Large intestine (tissue), 12 donors: Measurements from ENCODE around the gene FGD2. TPM values are rescaled to one million over a fixed set of nuclear protein-coding genes. Genes with fewer than 3 reads are reported as not detected.

ENCODE experiments used
- DNase-seq, 2 donors: peaks; one replicate each; pipeline versions ENCODE4 v3.0.0 to v3.0.0-alpha.2; 2013
- H3K27ac ChIP-seq: one replicate; pipeline ENCODE4 v1.5.1; 2013; ENCODE audit warnings: low read length
- H3K27me3 ChIP-seq: 2 replicates; pipeline ENCODE4 v1.6.1; 2013; ENCODE audit warnings: low read length; ENCODE audit not compliant: control insufficient read depth, insufficient read depth
- H3K36me3 ChIP-seq: 2 replicates; pipeline ENCODE4 v1.6.1; 2013; ENCODE audit warnings: low read length; ENCODE audit not compliant: control insufficient read depth, insufficient read depth
- H3K4me1 ChIP-seq: one replicate; pipeline ENCODE4 v1.6.1; 2013; ENCODE audit warnings: low read length; ENCODE audit not compliant: control insufficient read depth, insufficient read depth
- H3K4me3 ChIP-seq: one replicate; pipeline ENCODE4 v1.5.1; 2013; ENCODE audit warnings: low read length
- H3K9me3 ChIP-seq: one replicate; pipeline ENCODE4 v1.6.1; 2013; ENCODE audit warnings: mild to moderate bottlenecking, low read depth, low read length, moderate library complexity; ENCODE audit not compliant: control insufficient read depth
- WGBS: methylation state at CpG from one replicate; pipeline ENCODE4 v1.1.5; 2013; ENCODE audit warnings: low lambda C conversion rate; ENCODE audit not compliant: insufficient coverage; 5-methylcytosine and 5-hydroxymethylcytosine counted together
- long read RNA-seq, 11 donors: transcript quantifications; one replicate each; lab custom pipeline, GENCODE V29; 2026
- polyA plus RNA-seq: library from polyadenylated mRNA; unstranded; fragments of 120-200 nt; gene quantifications from one replicate; pipeline ENCODE4 v1.2.1, GENCODE V29; 2013

FGD2 gene
- polyA plus RNA-seq, result 15.5 TPM
- long read RNA-seq, donor 1, partial matches to known transcripts, result 0 of 1 reads
- long read RNA-seq, donor 1, other reads (novel, unspliced or antisense), result 0 of 1 reads
- long read RNA-seq, donor 2, result 0 reads
- long read RNA-seq, donor 3, partial matches to known transcripts, result 0 of 4 reads
- long read RNA-seq, donor 3, other reads (novel, unspliced or antisense), result 0 of 4 reads
- long read RNA-seq, donor 4, result 0 reads
- long read RNA-seq, donor 5, result 0 reads
- long read RNA-seq, donor 6, partial matches to known transcripts, result 0 of 1 reads
- long read RNA-seq, donor 6, other reads (novel, unspliced or antisense), result 0 of 1 reads
- long read RNA-seq, donor 7, result 0 reads
- long read RNA-seq, donor 8, partial matches to known transcripts, result 0 of 2 reads
- long read RNA-seq, donor 8, other reads (novel, unspliced or antisense), result 0 of 2 reads
- long read RNA-seq, donor 9, partial matches to known transcripts, result 10 of 12 reads
- long read RNA-seq, donor 9, other reads (novel, unspliced or antisense), result 0 of 12 reads
- long read RNA-seq, donor 10, result 0 reads
- long read RNA-seq, donor 11, result 0 reads

DNA sequence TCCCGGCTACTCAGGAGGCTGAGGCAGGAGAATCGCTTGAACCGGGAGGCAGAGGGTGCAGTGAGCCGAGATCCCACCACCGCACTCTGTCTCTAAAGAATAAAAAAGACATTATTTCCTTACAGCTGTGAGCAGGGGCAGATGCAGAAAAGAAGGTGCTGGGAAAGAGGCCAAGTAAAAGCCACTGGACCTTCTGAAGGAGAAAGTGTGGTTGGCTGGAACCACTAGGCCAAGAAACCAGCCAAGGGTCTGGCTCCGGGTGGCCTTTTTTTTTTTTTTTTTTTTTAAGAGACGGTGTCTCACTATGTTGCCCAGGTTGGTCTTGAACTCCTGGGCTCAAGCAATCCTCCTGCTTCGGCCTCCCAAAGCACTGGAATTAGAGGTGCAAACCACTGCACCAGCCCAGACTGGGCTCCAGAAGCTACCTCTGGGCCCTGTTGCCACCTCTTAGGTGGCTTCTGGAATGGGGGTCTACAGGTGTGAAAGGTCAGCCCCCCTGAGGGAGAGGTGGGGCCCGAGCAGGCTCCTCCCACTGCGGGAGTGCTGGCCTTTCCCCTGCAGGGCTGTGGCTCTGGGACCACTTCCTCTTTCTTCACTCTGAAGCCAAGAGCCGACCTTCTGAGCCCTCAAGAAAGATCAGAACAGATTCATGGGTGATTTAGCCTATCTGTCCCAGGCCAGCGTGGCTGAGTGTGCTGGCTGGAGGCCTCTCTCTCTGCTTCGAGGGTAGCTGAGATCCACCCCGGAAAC lies at the start of gene FGD2:
FGD2 (plus strand) TSS at position 595 of the 750 bp plus-strand sequence. CDS start 163 bp downstream, outside the sequence.
- H3K36me3 ChIP-seq, result no peaks in the 10 kb centered on the region
- H3K27ac ChIP-seq, result no peak within 1 kb of the TSS
- no peaks in the 10 kb centered on the region for H3K9me3 ChIP-seq
- H3K4me1 ChIP-seq, result no peaks in the 10 kb centered on the region
- H3K4me3 ChIP-seq, result peak within 1 kb of the TSS; percentile 30
- no peak for DNase-seq
- WGBS, result no CpG with 5 or more reads among the region's 14 CpGs
- H3K27me3 ChIP-seq, result no peaks in the 10 kb centered on the region

DNA sequence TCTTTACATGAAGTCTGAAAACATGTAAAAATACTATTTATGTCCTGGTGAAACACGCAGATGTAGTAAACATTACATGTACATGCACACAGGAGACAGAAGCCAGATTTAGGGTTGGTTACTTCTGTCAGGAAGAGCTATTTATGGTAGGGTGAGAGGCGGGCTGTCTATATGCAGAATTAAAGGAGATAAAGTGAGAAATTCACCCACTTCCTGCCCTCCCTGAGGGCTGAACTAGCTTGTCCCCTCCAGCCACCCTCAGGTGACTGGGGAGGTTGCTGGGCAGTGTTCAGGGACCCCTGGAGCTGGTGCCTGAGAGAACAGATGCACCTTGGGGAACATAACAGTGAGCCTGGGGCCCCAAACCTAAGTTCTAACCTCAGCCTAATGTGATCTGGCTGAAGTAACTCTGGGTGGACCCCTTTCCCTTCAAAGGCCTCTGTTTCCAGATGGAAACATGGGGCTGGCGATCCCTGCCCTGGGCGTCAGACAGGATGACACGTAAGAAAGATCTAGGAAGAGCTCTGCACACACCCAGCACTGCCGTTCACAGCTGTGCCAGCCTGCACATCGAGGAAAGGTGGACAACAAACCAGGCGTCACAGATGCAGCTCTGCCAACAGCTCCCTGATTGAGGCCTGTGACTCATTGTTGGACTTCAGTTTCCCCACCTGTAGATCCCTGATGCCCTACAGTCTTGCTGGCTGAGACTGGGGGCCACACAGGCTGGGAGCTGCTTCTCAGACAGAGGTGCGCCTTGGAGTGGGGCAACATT lies 49.6 kb upstream of the FGD2 start:
- WGBS, result 60% methylated on average over 1 of the region's 9 CpGs
- no peak for DNase-seq
- H3K36me3 ChIP-seq, result no peaks in the 10 kb centered on the region
- no peaks in the 10 kb centered on the region for H3K27me3 ChIP-seq
- no peaks in the 10 kb centered on the region for H3K4me1 ChIP-seq
- no peak overlapping the region for H3K27ac ChIP-seq
- H3K9me3 ChIP-seq, result no peaks in the 10 kb centered on the region
- H3K4me3 ChIP-seq, result no peak overlapping the region

DNA sequence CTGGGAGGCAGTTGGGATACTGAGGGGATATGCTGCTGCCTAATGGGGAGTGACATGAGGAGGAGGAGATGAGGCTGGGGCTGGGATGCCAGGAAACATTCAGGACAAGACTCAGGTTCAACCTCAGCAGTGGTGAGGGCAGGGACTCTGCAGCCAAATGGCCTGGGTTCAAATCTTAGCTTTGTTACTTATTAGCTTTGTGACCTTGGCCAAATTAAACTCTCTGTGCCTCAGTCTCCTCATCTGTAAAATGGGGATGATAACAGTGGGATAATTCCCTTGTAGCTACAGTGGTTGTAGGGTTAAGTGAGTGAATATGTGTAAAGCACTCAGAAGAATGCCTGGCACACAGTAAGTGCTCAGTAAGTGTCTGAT lies 49.0 kb upstream of the FGD2 start:
- H3K36me3 ChIP-seq, result no peaks in the 10 kb centered on the region
- no peaks in the 10 kb centered on the region for H3K4me1 ChIP-seq
- peaks cover under 1% of the 10 kb centered on the region for H3K27me3 ChIP-seq
- no peak for DNase-seq
- no peak overlapping the region for H3K4me3 ChIP-seq
- H3K27ac ChIP-seq, result no peak overlapping the region
- H3K9me3 ChIP-seq, result no peaks in the 10 kb centered on the region

DNA sequence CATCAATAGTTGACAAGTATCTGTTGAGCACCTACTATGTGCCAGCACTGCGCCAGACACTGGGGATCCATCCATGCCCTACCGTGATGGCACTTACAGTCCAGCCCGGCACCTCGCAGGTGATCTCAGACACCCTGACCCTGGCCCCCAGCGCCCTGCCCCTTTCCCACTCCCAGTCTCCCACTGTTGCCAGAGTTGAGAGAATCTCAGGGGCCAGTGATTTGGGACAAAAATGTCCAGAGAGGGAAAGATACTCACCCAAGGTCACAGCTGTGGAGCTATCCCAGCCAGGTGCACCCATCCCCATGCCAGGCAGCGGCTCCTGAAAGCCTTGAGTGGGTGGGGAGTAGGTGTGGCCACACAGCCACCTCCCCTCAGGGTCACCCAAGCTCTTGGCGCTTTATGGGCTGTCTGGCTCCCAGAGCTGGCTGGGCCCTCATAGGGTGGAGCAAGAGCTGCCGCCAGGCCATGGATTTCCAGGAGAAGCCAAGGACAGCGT lies 47.6 kb upstream of the FGD2 start:
- 80% methylated on average over 1 of the region's 9 CpGs for WGBS
- Histone ChIP-seq H3K9me3 (no peaks in the 10 kb centered on the region), H3K27me3 (peaks cover 2% of the 10 kb centered on the region), H3K27ac (no peak overlapping the region), H3K4me1 (no peaks in the 10 kb centered on the region), H3K4me3 (no peak overlapping the region), H3K36me3 (no peaks in the 10 kb centered on the region)
- no peak for DNase-seq

- WGBS, result no CpG with 5 or more reads among the region's 44 CpGs
- H3K36me3 ChIP-seq, result no peaks in the 10 kb centered on the region
- H3K4me3 ChIP-seq, result no peak overlapping the region
- no peak overlapping the region for H3K27ac ChIP-seq
- H3K4me1 ChIP-seq, result peaks cover 3% of the 10 kb centered on the region
- no peaks in the 10 kb centered on the region for H3K9me3 ChIP-seq
- DNase-seq, result no peak
- H3K27me3 ChIP-seq, result peaks cover 2% of the 10 kb centered on the region
Measured at GRCh38 chr6:36958775-36959554, 46.5 kb upstream of the FGD2 start.

DNA sequence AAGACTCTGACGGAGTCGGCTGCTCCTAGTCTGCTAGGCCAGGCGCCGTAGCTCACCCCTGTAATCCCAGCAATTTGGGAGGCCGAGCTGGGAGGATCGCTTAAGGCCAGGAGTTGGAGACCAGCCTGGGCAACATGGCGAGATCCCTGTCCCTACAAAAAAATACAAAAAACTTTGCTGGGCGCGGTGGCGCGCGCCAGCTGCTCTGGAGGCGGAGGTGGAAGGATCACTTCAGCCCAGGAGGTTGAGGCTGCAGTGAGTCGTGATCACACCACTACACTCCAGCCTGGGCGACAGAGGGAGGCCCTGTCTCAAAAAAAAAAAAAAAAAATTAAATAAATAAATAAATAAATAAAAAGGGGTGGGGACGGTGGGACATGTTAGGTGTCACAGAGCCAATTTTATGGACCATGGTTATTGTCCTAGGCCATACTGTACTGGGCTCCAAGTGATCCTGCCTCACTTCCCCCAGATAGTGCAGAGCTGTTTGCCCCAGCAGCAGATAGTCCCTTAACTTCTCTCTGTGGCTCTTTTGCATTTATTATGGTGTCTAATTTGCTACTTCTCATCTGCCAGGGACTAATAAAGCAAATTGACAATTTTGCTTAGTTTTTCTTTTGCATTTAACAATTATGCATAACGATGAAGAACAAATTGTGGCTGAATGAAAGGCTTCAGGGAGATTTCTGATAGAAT lies 45.8 kb upstream of the FGD2 start:
- Histone ChIP-seq H3K9me3 (no peaks in the 10 kb centered on the region), H3K4me1 (peaks cover 3% of the 10 kb centered on the region), H3K27me3 (peaks cover 2% of the 10 kb centered on the region), H3K4me3 (no peak overlapping the region), H3K27ac (no peak overlapping the region), H3K36me3 (no peaks in the 10 kb centered on the region)
- no peak for DNase-seq
- 43% methylated on average over 1 of the region's 17 CpGs for WGBS

DNA sequence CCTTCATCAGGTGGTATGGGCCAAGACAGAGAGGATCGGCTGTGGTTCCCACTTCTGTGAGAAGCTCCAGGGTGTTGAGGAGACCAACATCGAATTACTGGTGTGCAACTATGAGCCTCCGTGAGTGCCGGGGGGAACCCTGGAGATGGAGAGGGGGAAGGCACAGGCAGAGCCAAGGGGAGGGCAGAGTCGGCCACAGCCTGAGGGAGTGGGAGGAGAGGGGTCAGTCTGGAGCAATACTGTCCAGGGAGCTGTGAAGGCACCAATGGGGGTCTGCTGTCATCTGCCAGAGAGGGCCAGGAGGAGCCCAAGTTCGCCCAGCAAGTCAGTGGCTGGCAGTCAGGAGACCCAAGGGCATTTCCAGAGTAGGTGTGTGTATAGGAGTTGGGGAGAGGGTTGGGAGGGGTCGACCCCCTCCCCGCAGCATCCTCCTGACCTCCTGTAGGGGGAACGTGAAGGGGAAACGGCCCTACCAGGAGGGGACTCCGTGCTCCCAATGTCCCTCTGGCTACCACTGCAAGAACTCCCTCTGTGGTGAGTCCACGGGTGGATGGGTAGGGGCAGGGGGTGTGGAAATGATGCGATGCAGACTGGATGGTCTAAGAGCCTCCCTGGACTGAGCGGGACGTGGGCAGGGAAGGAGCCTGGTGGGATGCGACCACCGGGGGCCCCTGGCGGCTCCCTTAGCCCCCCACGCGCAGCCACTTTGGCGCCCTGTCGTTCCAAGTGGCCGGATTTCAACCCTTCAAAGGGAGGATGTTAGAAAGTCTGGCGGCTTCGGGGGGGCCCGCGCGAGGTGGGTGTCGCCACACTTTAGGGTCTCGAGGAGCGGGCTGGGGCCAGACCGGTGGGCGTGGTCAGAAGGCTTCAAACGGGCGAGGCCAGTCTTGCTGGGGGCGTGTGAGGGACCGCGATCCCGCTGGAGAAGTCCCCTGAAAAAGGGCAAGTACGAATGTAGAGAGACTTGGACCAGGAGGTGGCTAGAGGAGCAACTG lies 43.7 kb upstream of the FGD2 start:
- Histone ChIP-seq H3K27me3 (peaks cover 2% of the 10 kb centered on the region), H3K27ac (no peak overlapping the region), H3K4me3 (no peak overlapping the region), H3K4me1 (peaks cover 7% of the 10 kb centered on the region), H3K9me3 (no peaks in the 10 kb centered on the region), H3K36me3 (no peaks in the 10 kb centered on the region)
- no CpG with 5 or more reads among the region's 40 CpGs for WGBS
- no peak for DNase-seq

DNA sequence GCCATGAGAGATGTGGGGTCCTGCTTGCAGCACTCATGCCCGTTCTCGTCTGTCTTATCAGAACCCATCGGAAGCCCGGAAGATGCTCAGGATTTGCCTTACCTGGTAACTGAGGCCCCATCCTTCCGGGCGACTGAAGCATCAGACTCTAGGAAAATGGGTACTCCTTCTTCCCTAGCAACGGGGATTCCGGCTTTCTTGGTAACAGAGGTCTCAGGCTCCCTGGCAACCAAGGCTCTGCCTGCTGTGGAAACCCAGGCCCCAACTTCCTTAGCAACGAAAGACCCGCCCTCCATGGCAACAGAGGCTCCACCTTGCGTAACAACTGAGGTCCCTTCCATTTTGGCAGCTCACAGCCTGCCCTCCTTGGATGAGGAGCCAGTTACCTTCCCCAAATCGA lies 42.6 kb upstream of the FGD2 start:
- peaks cover 9% of the 10 kb centered on the region for H3K36me3 ChIP-seq
- no peak overlapping the region for H3K4me3 ChIP-seq
- DNase-seq, result peak; percentile 43 to 50
- H3K27me3 ChIP-seq, result peaks cover 2% of the 10 kb centered on the region
- H3K27ac ChIP-seq, result no peak overlapping the region
- H3K4me1 ChIP-seq, result peaks cover 11% of the 10 kb centered on the region
- H3K9me3 ChIP-seq, result no peaks in the 10 kb centered on the region
- no CpG with 5 or more reads among the region's 12 CpGs for WGBS
